GM19035 (cell line): Measurements from ENCODE around the gene BCL7C.
"Not testable (repeated sequence)": the region's sequence is repeated elsewhere in the genome, so short reads cannot be mapped to it uniquely, and the experiment has no call there.

Experiments used
- ATAC-seq: cut with Tn5 transposase; IDR thresholded peaks from one replicate; pipeline ENCODE4 v1.9.1; 2021; ENCODE audit not compliant: unreplicated experiment

The BCL7C gene

DNA sequence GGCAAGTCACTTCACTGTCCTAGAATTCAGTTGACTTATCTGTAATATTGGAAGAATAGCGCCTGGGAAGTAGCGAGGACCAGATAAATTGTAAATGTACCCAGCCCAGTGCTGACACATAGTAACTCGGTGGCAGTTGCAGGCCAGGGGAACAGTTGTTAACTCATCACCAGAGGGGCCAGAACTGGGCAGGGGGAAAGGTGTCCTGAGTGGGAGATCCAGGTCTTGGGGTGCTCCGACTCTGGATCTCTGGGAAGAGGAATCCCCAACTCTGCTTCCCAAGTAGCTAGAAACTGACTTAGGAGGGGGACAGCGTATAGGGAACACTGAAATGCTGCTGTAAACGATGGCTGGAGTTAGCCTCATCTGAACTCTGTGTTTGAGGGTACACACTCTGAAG, 23.0 kb downstream of the BCL7C start:
- no peak for ATAC-seq

DNA sequence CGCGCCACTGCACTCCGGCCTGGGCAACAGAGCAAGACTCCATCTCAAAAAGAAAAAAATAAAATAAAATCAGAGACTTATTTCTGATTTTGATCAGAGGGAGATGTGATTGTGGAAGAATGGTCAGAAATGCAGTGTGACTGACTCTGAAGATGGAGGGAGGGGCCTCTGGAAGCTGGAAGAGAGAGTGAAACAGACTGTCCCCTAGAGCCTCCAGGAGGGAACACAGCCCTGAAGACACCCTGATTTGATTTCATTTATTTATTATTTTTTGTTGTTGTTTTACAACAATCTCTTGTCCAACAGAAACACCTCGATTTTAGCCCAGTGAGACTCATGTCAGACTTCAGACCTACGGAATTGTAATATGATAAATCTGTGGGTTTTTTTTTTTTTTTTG, 26.1 kb downstream of the BCL7C start:
- no peak for ATAC-seq

DNA sequence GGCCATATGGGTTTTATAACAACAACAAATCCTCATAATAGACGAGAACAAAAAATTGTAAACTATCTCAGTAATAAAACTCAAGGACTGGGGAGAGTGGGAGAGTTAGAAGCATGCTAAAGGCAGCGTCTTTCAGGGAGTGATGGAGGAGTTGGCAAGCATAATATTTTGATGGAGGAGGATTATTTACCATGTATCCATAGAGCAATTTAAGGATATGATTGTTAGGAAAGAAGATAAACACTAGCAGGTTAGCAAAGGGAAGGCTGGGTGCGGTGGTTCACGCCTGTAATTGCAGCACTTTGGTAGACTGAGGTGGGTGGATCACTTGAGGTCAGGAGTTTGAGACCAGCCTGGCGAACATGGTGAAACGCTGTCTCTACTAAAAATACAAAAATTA, 27.8 kb downstream of the BCL7C start:
- no peak for ATAC-seq

DNA sequence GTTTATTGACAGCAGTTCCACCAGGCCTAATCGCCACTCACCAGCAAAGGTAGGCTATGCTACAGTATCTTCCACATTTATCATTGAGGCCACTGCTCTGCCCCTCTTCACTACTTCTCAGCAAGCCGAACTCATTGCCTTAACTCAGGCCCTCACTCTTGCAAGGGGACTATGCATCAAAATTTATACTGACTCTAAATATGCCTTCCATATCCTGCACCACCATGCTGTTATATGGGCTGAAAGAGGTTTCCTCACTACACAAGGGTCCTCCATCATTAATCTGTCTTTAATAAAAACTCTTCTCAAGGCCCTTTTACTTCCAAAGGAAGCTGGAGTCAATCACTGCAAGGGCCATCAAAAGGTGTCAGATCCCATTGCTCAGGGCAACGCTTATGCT, 30.7 kb downstream of the BCL7C start:
- not testable (repeated sequence) for ATAC-seq

DNA sequence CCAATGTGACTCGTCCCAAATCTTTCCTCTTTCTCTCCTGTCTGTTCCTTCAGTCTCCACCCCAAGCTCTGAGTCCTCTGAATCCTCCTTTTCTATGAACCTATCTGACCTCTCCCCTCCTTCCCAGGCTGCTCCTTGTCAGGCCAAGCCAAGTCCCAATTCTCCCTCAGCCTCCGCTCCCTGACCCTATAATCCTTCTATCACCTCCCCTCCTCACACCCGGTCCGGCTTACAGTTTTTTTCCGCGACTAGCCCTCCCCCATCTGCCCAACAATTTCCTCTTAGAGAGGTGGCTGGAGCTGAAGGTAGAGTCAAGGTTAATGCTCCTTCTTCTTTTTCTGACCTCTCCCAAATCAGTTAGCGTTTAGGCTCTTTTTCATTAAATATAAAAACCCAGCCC, 33.1 kb downstream of the BCL7C start:
- ATAC-seq = not testable (repeated sequence)

DNA sequence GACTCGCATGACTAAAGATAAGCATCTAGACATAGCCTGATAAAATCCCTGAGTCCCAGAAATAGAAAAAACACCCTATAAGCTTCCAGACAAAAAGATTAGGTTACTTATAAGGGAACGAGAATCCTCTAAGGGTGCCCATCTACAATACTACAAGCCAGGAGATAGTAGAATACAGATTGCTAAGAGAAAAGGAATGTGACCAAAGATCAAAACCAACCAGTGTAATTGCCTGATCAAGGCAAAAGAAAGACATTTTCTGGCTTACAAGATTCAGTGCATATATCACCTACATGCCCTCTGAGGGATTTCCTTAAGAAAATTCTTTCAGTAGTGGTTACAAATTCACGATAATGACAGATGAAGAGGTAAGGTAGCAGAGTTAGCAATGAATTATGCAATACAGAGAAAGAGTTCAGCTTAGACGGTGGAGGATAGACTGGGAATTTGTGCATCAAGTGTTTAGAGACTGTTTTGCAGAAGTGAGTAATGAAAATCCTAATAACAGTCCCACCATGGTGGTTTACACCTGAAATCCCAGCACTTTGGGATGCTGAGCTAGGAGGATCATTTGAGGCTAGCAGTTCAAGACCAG, 35.0 kb downstream of the BCL7C start:
- ATAC-seq = no peak

DNA sequence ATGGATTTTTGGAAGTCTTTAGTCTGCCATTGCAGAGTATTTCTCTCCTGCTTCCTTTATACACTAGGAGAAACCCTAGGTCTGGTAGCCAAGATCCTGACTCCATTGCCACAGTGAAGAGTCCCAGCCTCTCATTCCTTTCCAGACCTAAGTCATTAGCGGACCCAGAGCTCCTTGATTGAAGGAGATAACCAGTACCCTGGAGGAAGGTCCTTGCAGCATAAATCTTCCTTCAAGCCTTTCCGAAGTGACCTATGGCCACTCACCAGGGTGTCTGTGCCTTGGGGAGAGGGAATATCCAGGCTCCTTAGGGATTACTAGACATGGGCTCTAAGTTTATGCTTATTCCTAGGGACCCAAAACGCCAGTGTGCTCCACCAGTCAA, 35.8 kb downstream of the BCL7C start:
- no peak for ATAC-seq

DNA sequence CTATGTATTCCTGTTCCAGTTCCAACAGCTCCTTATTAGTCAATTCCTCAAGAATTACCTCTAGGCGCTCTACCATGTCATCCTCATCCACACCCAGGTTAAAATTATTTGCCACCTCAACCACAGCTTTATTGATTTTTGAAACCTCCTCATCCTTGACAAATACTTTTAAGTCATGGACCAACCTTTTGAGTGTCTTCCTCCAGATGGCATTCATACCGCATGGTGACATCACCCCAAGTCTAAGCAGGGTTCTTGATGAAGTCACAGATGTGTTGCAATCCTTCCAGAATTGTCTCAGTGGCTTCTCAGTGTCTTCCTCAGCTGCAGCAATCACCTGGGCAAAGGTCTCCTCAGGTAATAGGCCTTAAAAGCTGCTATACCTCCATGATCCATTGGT, 40.1 kb downstream of the BCL7C start:
- no peak for ATAC-seq

DNA sequence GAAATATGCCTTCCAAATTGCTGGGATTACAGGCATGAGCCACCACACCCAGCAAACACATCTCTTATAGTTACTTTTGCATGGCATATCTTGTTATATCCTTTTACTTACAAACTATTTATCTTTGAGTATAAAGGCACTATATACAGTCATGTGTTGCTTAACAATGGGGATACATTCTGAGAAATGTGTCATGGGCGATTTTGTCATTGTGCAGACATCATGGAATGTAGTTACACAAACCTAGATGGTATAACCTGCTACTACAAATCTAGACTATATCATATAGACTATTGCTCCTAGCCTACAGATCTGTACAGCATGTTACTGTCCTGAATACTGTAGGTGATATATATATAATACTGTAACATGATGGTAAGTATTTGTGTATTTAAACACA, 43.6 kb downstream of the BCL7C start:
- no peak for ATAC-seq

DNA sequence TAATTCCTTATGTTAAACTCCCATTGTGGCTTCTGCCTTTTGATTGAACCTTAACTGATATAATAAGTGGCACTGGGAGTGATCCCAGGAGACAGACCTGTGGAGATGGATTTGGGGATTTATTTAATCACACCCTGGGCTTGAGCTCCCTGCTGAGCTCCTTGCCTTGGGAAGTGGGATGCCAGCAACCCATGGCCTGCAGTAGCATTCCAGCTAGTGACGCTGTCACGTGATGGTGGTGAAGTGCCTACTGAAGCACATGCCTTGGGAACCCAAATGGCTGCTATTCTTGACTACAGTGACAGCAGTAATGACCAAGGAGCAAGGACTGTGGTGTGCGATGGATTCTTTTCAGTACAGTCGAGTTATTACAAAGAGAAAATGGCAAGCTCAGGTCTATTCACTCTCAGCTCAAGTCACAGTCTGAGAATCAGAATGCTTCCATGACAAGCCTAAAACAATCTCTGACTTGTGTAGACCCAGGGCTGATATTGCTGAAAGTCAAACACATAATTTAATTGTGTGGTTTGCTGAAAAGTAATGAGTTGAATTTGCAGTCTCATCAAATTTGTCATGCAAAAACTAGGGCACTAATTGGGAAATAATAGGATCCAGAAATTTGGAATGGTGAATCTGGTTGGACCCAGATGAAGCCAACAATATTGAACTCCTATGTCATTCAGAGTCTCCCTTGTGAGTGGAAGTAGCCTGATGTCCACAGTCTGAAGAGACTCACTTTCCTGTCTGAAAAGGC, 47.1 kb downstream of the BCL7C start:
- ATAC-seq = no peak

DNA sequence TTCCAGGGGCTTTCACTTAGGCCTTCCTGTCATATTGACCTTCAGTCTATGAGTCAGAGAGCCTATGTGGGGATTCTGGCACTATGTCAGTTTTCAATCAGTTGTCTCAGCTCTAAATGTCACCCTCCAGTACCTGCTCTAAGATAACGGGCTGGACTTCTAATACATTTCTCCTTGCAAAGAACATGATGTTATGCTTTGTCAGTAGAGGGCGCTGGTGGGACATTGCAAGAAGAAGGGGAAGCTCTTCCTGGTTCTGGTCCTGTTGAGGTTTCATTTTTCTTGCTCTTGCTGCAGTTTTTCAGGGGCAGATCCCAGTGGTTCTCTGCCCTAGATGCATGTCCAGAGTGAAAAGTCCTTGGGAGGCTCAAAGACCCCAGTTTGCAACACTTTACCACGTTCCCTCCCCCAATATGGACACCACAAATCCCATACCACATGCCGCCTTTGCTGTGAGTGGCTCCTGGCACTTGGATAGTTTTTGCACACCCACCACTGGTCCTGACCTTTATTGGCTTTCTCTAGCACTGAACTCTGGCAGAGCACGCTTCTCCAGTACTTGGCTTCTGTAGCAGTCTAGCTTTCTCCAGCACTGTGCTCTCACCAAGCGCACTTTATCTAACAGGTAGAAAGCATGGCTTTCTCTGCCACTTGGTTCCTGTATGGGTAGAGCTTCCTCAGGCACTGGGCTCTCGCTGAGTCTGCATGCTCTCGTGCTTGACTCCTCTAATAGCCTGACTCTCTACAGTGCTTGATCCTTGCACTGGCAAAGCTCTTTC, 49.0 kb downstream of the BCL7C start:
- no peak for ATAC-seq

DNA sequence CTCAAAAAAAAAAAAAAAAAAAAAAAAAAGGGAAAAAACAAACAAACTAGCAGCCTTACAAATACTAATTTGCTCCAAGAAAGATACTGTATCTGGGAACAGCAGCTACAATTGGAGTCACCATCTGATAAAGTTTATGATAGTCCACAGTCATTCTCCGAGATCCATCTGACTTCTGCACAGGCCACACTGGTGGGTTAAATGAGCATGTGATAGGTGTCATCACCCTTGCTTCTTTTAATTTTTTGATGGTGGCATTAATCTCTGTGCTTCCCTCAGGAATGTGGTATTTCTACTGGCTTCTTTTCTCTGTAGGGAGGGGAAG, 49.6 kb downstream of the BCL7C start:
- ATAC-seq = no peak

DNA sequence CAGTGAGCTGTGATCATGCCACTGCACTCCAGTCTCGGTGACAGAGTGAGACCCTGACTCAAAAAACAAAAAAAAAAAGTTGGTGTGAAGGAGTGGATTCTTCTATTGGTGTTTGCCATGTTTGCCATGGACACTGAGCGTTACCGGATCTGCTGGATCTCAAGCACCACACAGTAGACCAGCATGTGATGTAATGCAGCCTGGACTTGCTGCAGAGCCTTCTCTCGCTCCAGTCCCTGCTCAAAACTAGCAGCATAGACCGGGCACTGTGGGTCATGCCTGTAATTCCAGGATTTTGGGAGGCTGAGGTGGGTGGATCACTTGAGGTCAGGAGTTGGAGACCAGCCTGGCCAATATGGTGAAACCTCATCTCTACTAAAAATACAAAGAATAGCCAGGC, 50.4 kb downstream of the BCL7C start:
- ATAC-seq = no peak

DNA sequence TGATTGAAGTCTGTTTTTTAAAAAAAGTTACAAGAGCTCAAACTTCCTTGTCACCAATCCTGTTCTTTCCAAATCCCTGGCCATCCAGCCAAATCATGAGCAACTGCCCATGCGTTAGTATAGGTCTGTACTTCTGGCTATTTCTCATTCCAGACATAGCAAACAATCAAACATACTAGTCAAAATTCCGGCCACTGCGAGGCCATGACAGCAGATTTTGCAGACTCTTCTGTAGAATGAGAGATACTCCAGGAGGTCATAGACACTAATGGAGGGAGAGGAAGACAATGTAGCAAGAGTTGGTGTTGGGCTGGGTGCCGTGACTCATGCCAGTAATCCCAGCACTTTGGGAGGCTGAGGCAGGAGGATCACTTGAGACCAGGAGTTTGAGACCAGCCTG, 50.9 kb downstream of the BCL7C start:
- ATAC-seq = no peak

DNA sequence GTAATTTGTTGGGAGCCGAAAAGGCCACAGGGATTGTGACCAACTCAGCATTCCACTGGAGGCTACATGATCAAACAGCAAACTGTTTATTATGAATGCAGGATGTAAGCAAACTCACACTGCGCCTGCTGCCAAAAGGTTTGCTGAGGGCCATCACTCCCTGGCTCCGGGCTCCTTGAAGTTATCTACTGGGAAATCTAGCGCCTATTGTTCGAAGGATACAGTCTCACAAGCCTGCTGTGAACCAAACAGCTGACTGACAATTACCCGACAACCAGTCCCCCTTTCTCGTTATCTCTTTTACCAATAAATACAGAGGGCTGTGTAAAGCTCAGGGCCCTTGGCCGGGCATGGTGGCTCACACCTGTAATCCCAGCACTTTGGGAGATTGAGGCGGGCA, 52.5 kb downstream of the BCL7C start:
- no peak for ATAC-seq

DNA sequence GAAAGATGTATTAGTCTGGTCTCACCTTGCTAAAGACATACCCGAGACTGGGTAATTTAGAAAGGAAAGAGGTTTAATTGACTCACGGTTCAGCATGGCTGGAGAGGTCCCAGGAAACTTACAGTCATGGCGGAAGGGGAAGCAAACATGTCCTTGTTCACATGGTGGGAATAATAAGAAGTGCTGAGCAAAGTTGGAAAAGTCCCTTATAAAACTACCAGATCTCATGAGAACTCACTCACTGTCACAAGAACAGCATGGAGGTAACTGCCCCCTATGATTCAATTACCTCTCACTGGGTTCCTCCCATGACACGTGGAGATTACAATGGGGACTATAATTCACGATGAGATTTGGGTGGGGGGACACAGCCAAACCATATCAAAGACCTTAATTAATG, 53.3 kb downstream of the BCL7C start:
- no peak for ATAC-seq

DNA sequence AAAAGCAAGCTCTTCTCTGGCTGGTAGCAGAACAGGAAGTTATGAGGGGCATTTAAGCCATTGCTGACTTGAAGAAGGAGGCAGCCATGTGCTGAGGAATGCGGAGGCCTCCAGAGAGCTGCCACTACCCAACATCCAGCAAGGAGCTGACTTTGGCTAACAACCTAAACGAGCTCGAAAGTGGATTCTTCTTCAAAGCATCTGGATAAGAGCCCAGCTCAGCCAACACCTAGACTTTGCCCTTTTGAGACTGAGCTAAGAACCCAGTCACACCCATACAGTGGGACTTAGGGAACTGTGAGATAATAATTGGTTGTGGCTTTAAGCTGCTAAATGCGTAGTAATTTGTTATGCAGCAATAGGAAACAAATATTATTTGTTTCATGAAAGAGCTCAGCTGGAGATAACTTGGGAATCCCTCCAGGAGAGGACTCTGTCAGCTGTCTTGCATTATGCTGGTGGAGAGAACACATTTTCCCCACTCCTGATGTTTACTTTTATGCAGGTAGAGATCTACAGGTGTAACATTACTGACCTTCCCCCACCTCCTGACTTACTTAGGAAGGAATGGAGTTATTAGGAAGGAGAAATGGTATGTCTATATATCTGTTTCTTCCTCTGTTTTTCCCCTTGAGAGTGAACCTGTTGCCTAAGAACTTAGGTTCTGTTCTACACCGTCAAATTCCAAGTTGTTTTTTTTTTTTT, 54.2 kb downstream of the BCL7C start:
- ATAC-seq = no peak

DNA sequence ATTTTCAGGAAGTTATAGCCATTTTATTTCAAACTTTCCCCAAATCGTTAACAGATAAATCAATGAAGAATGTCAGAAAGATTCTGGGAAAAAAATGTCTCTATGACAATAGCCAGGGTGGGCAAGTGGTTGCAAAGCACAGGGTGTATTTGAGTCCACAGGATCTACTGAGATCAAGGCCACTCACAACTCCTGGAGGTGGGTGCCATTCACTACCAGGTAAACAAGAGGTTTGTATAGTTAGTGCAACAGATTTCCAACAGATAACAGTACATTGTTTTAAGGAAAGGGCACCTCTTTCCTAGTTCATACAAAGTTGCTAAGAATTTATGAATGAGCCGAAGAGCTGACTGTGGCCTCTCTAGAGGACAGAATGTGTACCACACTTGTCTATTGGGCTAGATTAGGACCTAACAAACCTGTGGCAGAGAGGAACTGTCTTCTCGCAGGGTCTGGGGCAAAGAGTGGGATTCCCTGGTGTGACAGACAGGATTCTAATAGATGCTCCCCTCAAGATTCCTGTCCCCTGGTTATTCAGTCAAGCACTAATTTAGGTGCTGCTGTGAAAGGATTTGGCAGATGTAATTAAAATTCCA, 54.9 kb downstream of the BCL7C start:
- ATAC-seq = no peak

DNA sequence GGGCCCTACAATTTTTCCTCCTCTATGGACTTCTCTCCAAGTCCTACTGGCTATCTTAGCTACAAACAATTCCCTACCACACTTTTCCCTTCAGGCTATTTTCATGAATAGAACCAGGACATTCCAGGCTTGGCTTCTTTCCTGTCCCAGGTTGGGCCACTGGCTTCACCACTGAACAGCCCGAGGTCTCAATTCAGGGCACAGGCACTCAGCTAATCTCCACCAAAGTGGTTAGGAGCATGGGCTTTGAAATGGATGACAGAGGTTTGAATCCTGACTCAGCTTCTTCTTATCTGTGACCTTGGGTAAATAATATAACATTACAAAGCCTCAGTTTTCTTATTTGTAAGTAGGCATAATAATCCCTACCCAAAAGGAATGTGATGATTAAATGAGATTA, 56.0 kb downstream of the BCL7C start:
- no peak for ATAC-seq
